Measurements from ENCODE around the gene CNFN. TPM values are rescaled to one million over a fixed set of nuclear protein-coding genes. Genes with fewer than 3 reads are reported as not detected.

CNFN gene
- total and polyA plus RNA-seq, 7 donors = 0.24 to 1.0 (median 0.84) TPM; not detected in 4

GRCh38 chr19:42386974-42387707 is 3.0 kb downstream of the CNFN start:
- no peaks in the 10 kb centered on the region for H3K4me1 ChIP-seq
- intact Hi-C loops (cut with DNase I) = no loop called here
- H3K27ac ChIP-seq = no peak overlapping the region
- peak; percentile 53 to 70 for DNase-seq
- ATAC-seq = peak; percentile 36 to 66 (median 62)
- no peaks in the 10 kb centered on the region for H3K36me3 ChIP-seq (ENCODE audit: insufficient read depth in 1 of 2, low read depth in 1 of 2)
- WGBS, 3 donors = 2 to 3% (median 2%) methylated on average over 34 to 48 of the region's 48 CpGs
- H3K9me3 ChIP-seq = no peaks in the 10 kb centered on the region
- peaks cover 0 to 54% (median 7%) of the 10 kb centered on the region in 3 donors for H3K27me3 ChIP-seq (ENCODE audit: insufficient read depth in 3 of 3, low read length in 2 of 3)
- peak overlapping the region; percentile 58 for H3K4me3 ChIP-seq
- TF ChIP-seq, protein P1, sequence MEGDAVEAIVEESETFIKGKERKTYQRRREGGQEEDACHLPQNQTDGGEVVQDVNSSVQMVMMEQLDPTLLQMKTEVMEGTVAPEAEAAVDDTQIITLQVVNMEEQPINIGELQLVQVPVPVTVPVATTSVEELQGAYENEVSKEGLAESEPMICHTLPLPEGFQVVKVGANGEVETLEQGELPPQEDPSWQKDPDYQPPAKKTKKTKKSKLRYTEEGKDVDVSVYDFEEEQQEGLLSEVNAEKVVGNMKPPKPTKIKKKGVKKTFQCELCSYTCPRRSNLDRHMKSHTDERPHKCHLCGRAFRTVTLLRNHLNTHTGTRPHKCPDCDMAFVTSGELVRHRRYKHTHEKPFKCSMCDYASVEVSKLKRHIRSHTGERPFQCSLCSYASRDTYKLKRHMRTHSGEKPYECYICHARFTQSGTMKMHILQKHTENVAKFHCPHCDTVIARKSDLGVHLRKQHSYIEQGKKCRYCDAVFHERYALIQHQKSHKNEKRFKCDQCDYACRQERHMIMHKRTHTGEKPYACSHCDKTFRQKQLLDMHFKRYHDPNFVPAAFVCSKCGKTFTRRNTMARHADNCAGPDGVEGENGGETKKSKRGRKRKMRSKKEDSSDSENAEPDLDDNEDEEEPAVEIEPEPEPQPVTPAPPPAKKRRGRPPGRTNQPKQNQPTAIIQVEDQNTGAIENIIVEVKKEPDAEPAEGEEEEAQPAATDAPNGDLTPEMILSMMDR (IDR thresholded peaks at IDR 0.05) = peak; percentile 21

- intact Hi-C loops (cut with DNase I) = no loop called here
- 73 to 79% (median 74%) methylated on average over 6 of the region's 6 CpGs for WGBS, 3 donors
Observed at GRCh38 chr19:42380155-42380554, 9.9 kb downstream of the CNFN start.

GRCh38 chr19:42378225-42379215 is 11.6 kb downstream of the CNFN start:
- H3K9me3 ChIP-seq = no peaks in the 10 kb centered on the region
- no peak overlapping the region for H3K27ac ChIP-seq
- peak in 2 of 4 donors; percentile 12 to 17 for ATAC-seq
- peaks cover 0 to 19% of the 10 kb centered on the region in 2 donors for H3K36me3 ChIP-seq (ENCODE audit: insufficient read depth in 1 of 2, low read depth in 1 of 2)
- intact Hi-C loops (cut with DNase I) = no loop called here
- no peak for DNase-seq
- H3K4me3 ChIP-seq = no peak overlapping the region
- 61 to 67% (median 66%) methylated on average over 17 of the region's 17 CpGs for WGBS, 3 donors
- TF ChIP-seq, protein P1 (IDR thresholded peaks at IDR 0.05) = no peak
- no peaks in the 10 kb centered on the region for H3K27me3 ChIP-seq (ENCODE audit: insufficient read depth in 3 of 3, low read length in 2 of 3)
- no peaks in the 10 kb centered on the region for H3K4me1 ChIP-seq

More at GRCh38 chr19:42380155-42380554, 9.9 kb downstream of the CNFN start:
- ATAC-seq = no peak
- Histone ChIP-seq H3K4me1 (no peaks in the 10 kb centered on the region), H3K27ac (no peak overlapping the region), H3K4me3 (no peak overlapping the region), H3K27me3 (ENCODE audit: insufficient read depth in 3 of 3, low read length in 2 of 3) (peaks cover 0 to 6% (median 0%) of the 10 kb centered on the region in 3 donors), H3K9me3 (no peaks in the 10 kb centered on the region), H3K36me3 (ENCODE audit: insufficient read depth in 1 of 2, low read depth in 1 of 2) (peaks cover 0 to 14% of the 10 kb centered on the region in 2 donors)
- TF ChIP-seq, protein P1 (IDR thresholded peaks at IDR 0.05) = no peak
- no peak for DNase-seq

DNA sequence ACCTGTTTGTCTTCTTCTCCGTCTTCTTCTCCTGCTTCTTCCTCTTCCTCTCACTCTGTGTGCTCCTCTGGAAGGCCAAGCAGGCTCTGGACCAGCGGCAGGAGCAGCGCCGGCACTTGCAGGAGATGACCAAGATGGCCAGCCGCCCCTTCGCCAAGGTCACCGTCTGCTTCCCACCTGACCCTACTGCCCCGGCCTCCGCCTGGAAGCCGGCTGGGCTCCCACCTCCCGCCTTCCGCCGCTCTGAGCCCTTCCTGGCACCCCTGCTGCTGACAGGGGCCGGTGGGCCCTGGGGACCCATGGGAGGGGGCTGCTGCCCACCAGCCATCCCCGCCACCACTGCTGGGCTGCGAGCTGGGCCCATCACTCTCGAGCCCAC is 13.9 kb downstream of the CNFN start:
- intact Hi-C loops (cut with DNase I) = no loop called here
- WGBS, 3 donors = 92 to 96% (median 94%) methylated on average over 17 of the region's 17 CpGs
- ATAC-seq = no peak
- no peak for DNase-seq
- TF ChIP-seq, protein P1 (IDR thresholded peaks at IDR 0.05) = no peak
- no peak overlapping the region for H3K4me3 ChIP-seq
- no peak overlapping the region for H3K27ac ChIP-seq
- peaks cover 0 to 19% of the 10 kb centered on the region in 2 donors for H3K36me3 ChIP-seq (ENCODE audit: insufficient read depth in 1 of 2, low read depth in 1 of 2)
- no peaks in the 10 kb centered on the region for H3K9me3 ChIP-seq
- no peaks in the 10 kb centered on the region for H3K27me3 ChIP-seq (ENCODE audit: insufficient read depth in 3 of 3, low read length in 2 of 3)
- no peaks in the 10 kb centered on the region for H3K4me1 ChIP-seq
